PC-9 (cell line): Measurements from ENCODE around the gene KCNK7.

Experiments
- CTCF ChIP-seq: fragments of 200-600 bp; sonication (generic); conservative IDR thresholded peaks from 2 replicates; pipeline ENCODE4 v1.6.1; 2017; ENCODE audit warnings: mixed run types, antibody characterized with exemption, mild to moderate bottlenecking, moderate library complexity
- EZH2 ChIP-seq: fragments of 200-600 bp; sonication (generic); IDR thresholded peaks from 2 replicates; pipeline ENCODE4 v1.8.0; 2017; ENCODE audit warnings: antibody characterized with exemption, low read depth

GRCh38 chr11:65558002-65558929 is 37.3 kb downstream of the KCNK7 start, which contains the start of gene LTBP3:
- TF ChIP-seq CTCF (no peak), EZH2 (no peak)
